Psoas muscle (tissue), 8 donors: ENCODE measurements around the gene CUL1. TPM values are rescaled to one million over a fixed set of nuclear protein-coding genes. Genes with fewer than 3 reads are reported as not detected.

Experiments
- ATAC-seq, 4 donors: fragments of 200-7000 bp; cut with Tn5 transposase; one replicate each; pipeline ENCODE4 v1.9.1; 2020; ENCODE audit warnings: moderate library complexity in 3 of 4, mild to moderate bottlenecking in 2 of 4
- DNase-seq, 2 donors: peaks; one replicate each; pipeline ENCODE4 v3.0.0-alpha.2; 2020
- H3K27ac ChIP-seq: fragments of 200-600 bp; one replicate; pipeline ENCODE4 v1.8.0; 2022
- H3K27me3 ChIP-seq, 3 donors: fragments of 200-600 bp in 1 of 3; one replicate each; pipeline versions ENCODE4 v1.6.1 to v1.8.0; 2013 to 2022; ENCODE audit warnings: low read length in 2 of 3, mild to moderate bottlenecking in 2 of 3, moderate library complexity in 1 of 3; ENCODE audit not compliant: insufficient read depth in 3 of 3
- H3K36me3 ChIP-seq, 2 donors: fragments of 200-600 bp in 1 of 2; one replicate each; pipeline versions ENCODE4 v1.6.1 to v1.8.0; 2013 to 2022; ENCODE audit warnings: low read depth in 1 of 2, mild to moderate bottlenecking in 1 of 2, moderate library complexity in 1 of 2; ENCODE audit not compliant: insufficient read depth in 1 of 2
- H3K4me1 ChIP-seq: fragments of 200-600 bp; one replicate; pipeline ENCODE4 v1.8.0; 2022
- H3K4me3 ChIP-seq: fragments of 200-600 bp; one replicate; pipeline ENCODE4 v1.8.0; 2022; ENCODE audit warnings: mild to moderate bottlenecking
- H3K9me3 ChIP-seq: fragments of 200-600 bp; one replicate; pipeline ENCODE4 v1.8.0; 2022
- CTCF ChIP-seq: fragments of 200-600 bp; IDR thresholded peaks from one replicate; pipeline ENCODE4 v1.8.0; 2022; ENCODE audit warnings: antibody characterized with exemption
- WGBS, 3 donors: extraction: QIAGEN DNeasy Blood & Tissue Kit; methylation state at CpG; one replicate each; pipeline versions ENCODE4 v1.1.6 to v1.1.7; 2013; 5-methylcytosine and 5-hydroxymethylcytosine counted together
- intact Hi-C, 2 donors: fragments of 100-400 bp; cut with DNase I; formaldehyde crosslinking; loops; one replicate each; pipeline versions ENCODE4 v1.11.0 to v1.14.2; 2022
- polyA plus RNA-seq, 3 donors: library from polyadenylated mRNA; stranded (reverse); fragments of 200-250 nt; gene quantifications; one replicate each; pipeline ENCODE4 v1.2.3, GENCODE V29; 2013
- total RNA-seq, 4 donors: library from RNA; stranded (reverse); fragmentation: NEBNext Ultra II Directional in 2 of 4; extraction: Animal tissue kit (Norgen Biotek cat#: 25700) in 2 of 4; gene quantifications; one replicate each; pipeline versions ENCODE4 v1.2.1 to v1.2.4, GENCODE V29; 2021 to 2023
- donor health status: healthy with polysubstance abuse.
- donor health status: DM: no; HTN: no; CAD: no; lungs with moderate emphysema.
- donor health status: Bipolar disorder and iron deficiency.
- donor health status: healthy.
- donor health status: DM: yes; HTN: yes; CAD: no.
- donor health status: DM: no; HTN: no; CAD: no.
- donor health status: DM: no; HTN: no; CAD: no.
- donor health status: DM: yes; HTN: yes; CAD: no.

Gene CUL1
- total and polyA plus RNA-seq, 7 donors = 65.1 to 149 (median 86.5) TPM

- Histone ChIP-seq H3K36me3 (no peaks in the 10 kb centered on the region), H3K4me3 (no peak overlapping the region), H3K27me3 (no peaks in the 10 kb centered on the region), H3K4me1 (no peaks in the 10 kb centered on the region), H3K27ac (no peak overlapping the region), H3K9me3 (peaks cover 9% of the 10 kb centered on the region)
- 91 to 93% (median 91%) methylated on average over 4 of the region's 4 CpGs for WGBS, 3 donors
- ATAC-seq (no peak), DNase-seq (no peak)
- TF ChIP-seq CTCF = no peak
- intact Hi-C loops = no loop called here
Observed at GRCh38 chr7:148681821-148682220, 16.9 kb upstream of the CUL1 start.

GRCh38 chr7:148684289-148684830 lies 14.3 kb upstream of the CUL1 start:
- no peak for DNase-seq
- no peak for TF ChIP-seq CTCF
- no peaks in the 10 kb centered on the region for H3K27me3 ChIP-seq
- 82 to 86% (median 84%) methylated on average over 13 of the region's 13 CpGs for WGBS, 3 donors
- no peak overlapping the region for H3K27ac ChIP-seq
- H3K36me3 ChIP-seq = no peaks in the 10 kb centered on the region
- intact Hi-C loops = no loop called here
- H3K4me1 ChIP-seq = no peaks in the 10 kb centered on the region
- no peak for ATAC-seq
- H3K4me3 ChIP-seq = no peak overlapping the region
- peaks cover 9% of the 10 kb centered on the region for H3K9me3 ChIP-seq

- 73 to 86% (median 79%) methylated on average over 6 of the region's 6 CpGs for WGBS, 3 donors
- ATAC-seq (no peak), DNase-seq (no peak)
- intact Hi-C loops = no loop called here
- H3K27me3 ChIP-seq = no peaks in the 10 kb centered on the region
- H3K9me3 ChIP-seq = peaks cover 9% of the 10 kb centered on the region
- no peak for TF ChIP-seq CTCF
- H3K27ac ChIP-seq = no peak overlapping the region
- H3K4me1 ChIP-seq = no peaks in the 10 kb centered on the region
- H3K4me3 ChIP-seq = no peak overlapping the region
- H3K36me3 ChIP-seq = no peaks in the 10 kb centered on the region
Observed at GRCh38 chr7:148686312-148686937, 12.3 kb upstream of the CUL1 start.

GRCh38 chr7:148687555-148687954 lies 11.1 kb upstream of the CUL1 start:
- TF ChIP-seq CTCF = no peak
- ATAC-seq (no peak), DNase-seq (no peak)
- H3K27ac ChIP-seq = no peak overlapping the region
- intact Hi-C loops = no loop called here
- no peaks in the 10 kb centered on the region for H3K4me1 ChIP-seq
- no peak overlapping the region for H3K4me3 ChIP-seq
- WGBS, 3 donors = 91 to 94% (median 93%) methylated on average over 2 of the region's 2 CpGs
- H3K27me3 ChIP-seq = no peaks in the 10 kb centered on the region
- no peaks in the 10 kb centered on the region for H3K36me3 ChIP-seq
- no peaks in the 10 kb centered on the region for H3K9me3 ChIP-seq

- intact Hi-C loops = no loop called here
- H3K36me3 ChIP-seq = no peaks in the 10 kb centered on the region
- 83 to 89% (median 84%) methylated on average over 1 of the region's 1 CpG for WGBS, 3 donors
- no peak for TF ChIP-seq CTCF
- H3K27me3 ChIP-seq = no peaks in the 10 kb centered on the region
- no peak overlapping the region for H3K27ac ChIP-seq
- no peak overlapping the region for H3K4me3 ChIP-seq
- no peak for DNase-seq
- ATAC-seq = no peak
- H3K9me3 ChIP-seq = no peaks in the 10 kb centered on the region
- H3K4me1 ChIP-seq = no peaks in the 10 kb centered on the region
Observed at GRCh38 chr7:148688526-148688925, 10.2 kb upstream of the CUL1 start.
